HL-60 (cell line): ENCODE results near the gene HLA-DPB1.

ENCODE experiments used
- DNase-seq, 2 experiments: peaks; one replicate each; pipeline ENCODE4 v3.0.0-alpha.2; 2010 to 2020; ENCODE audit warnings: low read depth in 1 of 2, low spot score in 1 of 2
- H3K27ac ChIP-seq: fragments of 250-450 bp; sonication (Bioruptor Pico); replicated peaks from 2 replicates; pipeline ENCODE4 v1.5.1; 2020; ENCODE audit warnings: mild to moderate bottlenecking, moderate library complexity
- H3K27me3 ChIP-seq: fragments of 250-450 bp; sonication (Bioruptor Pico); 2 replicates; pipeline ENCODE4 v1.5.1; 2021; ENCODE audit warnings: mild to moderate bottlenecking, moderate library complexity; ENCODE audit not compliant: insufficient read depth, poor library complexity, severe bottlenecking
- H3K4me3 ChIP-seq: replicated peaks from 2 replicates; pipeline ENCODE4 v1.5.1; 2011; ENCODE audit warnings: mild to moderate bottlenecking, control low read depth, low read length; ENCODE audit not compliant: insufficient read depth
- GABPA ChIP-seq: IDR thresholded peaks from 2 replicates; pipeline ENCODE4 v1.6.1; 2012; ENCODE audit warnings: low read depth
- POLR2AphosphoS5 ChIP-seq: IDR thresholded peaks from 2 replicates; pipeline ENCODE4 v1.6.1; 2012; ENCODE audit warnings: low read depth
- REST ChIP-seq: IDR thresholded peaks from 2 replicates; pipeline ENCODE4 v1.6.1; 2012; ENCODE audit warnings: low read depth; ENCODE audit not compliant: insufficient replicate concordance
- SPI1 ChIP-seq: IDR thresholded peaks from 2 replicates; pipeline ENCODE4 v1.6.1; 2012; ENCODE audit warnings: low read depth, mild to moderate bottlenecking, borderline replicate concordance
- TF ChIP-seq, protein P1 (sequence below): IDR thresholded peaks from one replicate; pipeline ENCODE4 v1.5.1; 2011; ENCODE audit warnings: low read length, control low read depth, inconsistent platforms; ENCODE audit not compliant: insufficient read depth

HLA-DPB1 gene

GRCh38 chr6:33076406-33076934 is 680 bp downstream of the HLA-DPB1 start:
- TF ChIP-seq POLR2AphosphoS5, result no peak
- TF ChIP-seq, protein P1, sequence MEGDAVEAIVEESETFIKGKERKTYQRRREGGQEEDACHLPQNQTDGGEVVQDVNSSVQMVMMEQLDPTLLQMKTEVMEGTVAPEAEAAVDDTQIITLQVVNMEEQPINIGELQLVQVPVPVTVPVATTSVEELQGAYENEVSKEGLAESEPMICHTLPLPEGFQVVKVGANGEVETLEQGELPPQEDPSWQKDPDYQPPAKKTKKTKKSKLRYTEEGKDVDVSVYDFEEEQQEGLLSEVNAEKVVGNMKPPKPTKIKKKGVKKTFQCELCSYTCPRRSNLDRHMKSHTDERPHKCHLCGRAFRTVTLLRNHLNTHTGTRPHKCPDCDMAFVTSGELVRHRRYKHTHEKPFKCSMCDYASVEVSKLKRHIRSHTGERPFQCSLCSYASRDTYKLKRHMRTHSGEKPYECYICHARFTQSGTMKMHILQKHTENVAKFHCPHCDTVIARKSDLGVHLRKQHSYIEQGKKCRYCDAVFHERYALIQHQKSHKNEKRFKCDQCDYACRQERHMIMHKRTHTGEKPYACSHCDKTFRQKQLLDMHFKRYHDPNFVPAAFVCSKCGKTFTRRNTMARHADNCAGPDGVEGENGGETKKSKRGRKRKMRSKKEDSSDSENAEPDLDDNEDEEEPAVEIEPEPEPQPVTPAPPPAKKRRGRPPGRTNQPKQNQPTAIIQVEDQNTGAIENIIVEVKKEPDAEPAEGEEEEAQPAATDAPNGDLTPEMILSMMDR, result no peak
- no peak for TF ChIP-seq REST
- no peak for TF ChIP-seq SPI1
- TF ChIP-seq GABPA, result no peak
- no peak overlapping the region for H3K27ac ChIP-seq

GRCh38 chr6:33077908-33078307 is 2.1 kb downstream of the HLA-DPB1 start:
- TF ChIP-seq REST (no peak), POLR2AphosphoS5 (no peak), SPI1 (no peak), GABPA (no peak)
- TF ChIP-seq, protein P1, result no peak
- no peak for DNase-seq
- no peak overlapping the region for H3K4me3 ChIP-seq
- H3K27me3 ChIP-seq, result peaks cover 28% of the 10 kb centered on the region
- H3K27ac ChIP-seq, result no peak overlapping the region

More at GRCh38 chr6:33076406-33076934, 680 bp downstream of the HLA-DPB1 start:
- no peak overlapping the region for H3K4me3 ChIP-seq
- no peak for DNase-seq
- H3K27me3 ChIP-seq, result peaks cover 32% of the 10 kb centered on the region

DNA sequence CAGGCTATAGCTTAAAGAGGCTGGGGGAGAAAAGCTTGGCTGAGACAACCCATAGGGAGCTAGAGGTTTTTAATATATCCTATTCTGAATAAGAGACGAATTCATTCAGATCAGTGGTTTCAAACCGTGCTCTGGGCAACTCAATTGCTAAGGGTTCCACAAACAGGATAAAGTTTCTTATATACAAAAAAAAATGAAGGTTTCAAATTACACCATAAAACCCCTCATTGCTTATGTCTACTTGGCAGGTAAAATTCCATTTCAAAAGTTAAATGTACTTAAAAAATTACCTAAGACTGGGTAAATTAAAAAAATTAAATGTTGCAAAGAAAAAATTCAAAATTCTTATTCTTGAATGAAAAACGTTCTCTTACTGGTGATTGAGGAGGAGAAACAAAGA is 2.7 kb downstream of the HLA-DPB1 start:
- TF ChIP-seq, protein P1, result no peak
- TF ChIP-seq SPI1 (no peak), REST (no peak), GABPA (no peak), POLR2AphosphoS5 (no peak)
- peaks cover 24% of the 10 kb centered on the region for H3K27me3 ChIP-seq
- no peak for DNase-seq
- no peak overlapping the region for H3K27ac ChIP-seq
- H3K4me3 ChIP-seq, result no peak overlapping the region
